ENCODE data around the gene NISCH.

- TF ChIP-seq CTCF (IDR thresholded peaks at IDR 0.05) (no peak), E2F4 (CRISPR knock-in tag; IDR thresholded peaks at IDR 0.05; ENCODE audit: borderline replicate concordance, low read depth) (no peak), ARID4B (CRISPR knock-in tag; IDR thresholded peaks at IDR 0.05; ENCODE audit: borderline replicate concordance) (no peak), FOXJ3 (CRISPR knock-in tag; IDR thresholded peaks at IDR 0.05; ENCODE audit: borderline replicate concordance) (no peak), SMAD3 (CRISPR knock-in tag; IDR thresholded peaks at IDR 0.05; ENCODE audit: borderline replicate concordance) (no peak), ELF4 (CRISPR knock-in tag; IDR thresholded peaks at IDR 0.05; ENCODE audit: low read depth) (no peak), CBFB (CRISPR knock-in tag; IDR thresholded peaks at IDR 0.05; ENCODE audit: low read depth) (no peak), MAX (CRISPR knock-in tag; IDR thresholded peaks at IDR 0.05) (no peak)
These were observed 59.2 kb downstream of the NISCH start for GRCh38 chr3:52514576-52514975.
